ENCODE measurements around the gene ARHGEF28. TPM values are rescaled to one million over a fixed set of nuclear protein-coding genes. Genes with fewer than 3 reads are reported as not detected.

Gene ARHGEF28
- total RNA-seq, 2 experiments from 2014 or later: not detected

DNA sequence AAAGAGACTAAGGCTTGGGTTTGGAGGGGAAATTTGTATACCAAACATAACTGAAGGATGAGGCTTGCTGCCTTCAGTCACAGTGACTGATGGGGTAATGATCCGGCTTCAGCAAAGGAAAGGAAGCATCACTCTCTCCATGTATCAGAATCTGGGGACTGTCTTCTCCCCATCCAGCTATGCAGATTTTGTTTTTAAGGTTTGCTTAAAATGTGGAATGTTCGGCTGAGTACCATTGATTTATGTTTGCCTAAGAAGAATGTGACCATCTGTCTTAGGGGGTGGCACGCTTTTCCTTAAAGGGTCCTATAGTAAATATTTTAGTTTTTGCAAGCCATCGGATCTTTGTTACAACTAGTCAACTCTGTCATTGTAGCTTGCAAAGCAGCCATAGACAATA lies 291.9 kb downstream of the ARHGEF28 start:
- DNase-seq: no peak
- Mint-ChIP-seq H3K27ac (no peak overlapping the region), H3K9me3 (ENCODE audit: low read depth) (no peaks in the 10 kb centered on the region), H3K4me3 (no peak overlapping the region), H3K36me3 (no peaks in the 10 kb centered on the region), H3K27me3 (peaks cover 38% of the 10 kb centered on the region), H3K4me1 (peaks cover 8% of the 10 kb centered on the region)
- ATAC-seq: no peak
- CTCF ChIA-PET: no interaction called here

DNA sequence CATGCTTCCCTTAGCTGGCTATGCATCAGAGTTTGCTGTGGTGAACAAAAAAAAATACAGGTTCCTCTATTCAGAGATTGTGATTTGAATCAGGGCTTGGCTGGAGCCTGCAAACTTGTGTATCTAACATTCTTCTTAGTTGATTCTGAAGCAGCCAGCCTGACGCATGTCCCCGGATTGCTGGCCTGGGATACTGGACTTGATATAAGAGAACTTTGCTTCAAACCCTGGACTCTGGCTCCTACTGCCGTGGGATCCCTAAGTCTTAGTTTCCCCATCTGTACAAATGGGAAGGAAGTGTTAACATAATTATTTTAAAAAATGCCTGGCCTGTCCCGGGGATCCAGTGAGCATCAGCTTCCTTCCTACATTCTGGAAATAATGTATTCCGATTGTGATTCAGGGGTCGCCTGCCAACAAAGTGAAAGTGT lies 292.8 kb downstream of the ARHGEF28 start:
- H3K27ac Mint-ChIP-seq: no peak overlapping the region
- no peak overlapping the region for H3K4me3 Mint-ChIP-seq
- no peaks in the 10 kb centered on the region for H3K36me3 Mint-ChIP-seq
- no peaks in the 10 kb centered on the region for H3K9me3 Mint-ChIP-seq (ENCODE audit: low read depth)
- ATAC-seq: no peak
- DNase-seq: no peak
- no peaks in the 10 kb centered on the region for H3K4me1 Mint-ChIP-seq
- CTCF ChIA-PET: interaction anchor here (1.1 kb wide), 1 partner anchor 32 kb away, joined by 3 read pairs; no protein-coding TSS in a partner anchor
- H3K27me3 Mint-ChIP-seq: peaks cover 40% of the 10 kb centered on the region

GRCh38 chr5:73921741-73922140 lies 295.7 kb downstream of the ARHGEF28 start:
- Mint-ChIP-seq H3K4me3 (no peak overlapping the region), H3K9me3 (ENCODE audit: low read depth) (no peaks in the 10 kb centered on the region), H3K36me3 (no peaks in the 10 kb centered on the region), H3K4me1 (no peaks in the 10 kb centered on the region), H3K27ac (no peak overlapping the region), H3K27me3 (peaks cover 46% of the 10 kb centered on the region)
- DNase-seq (no peak), ATAC-seq (no peak)
- CTCF ChIA-PET: no interaction called here

DNA sequence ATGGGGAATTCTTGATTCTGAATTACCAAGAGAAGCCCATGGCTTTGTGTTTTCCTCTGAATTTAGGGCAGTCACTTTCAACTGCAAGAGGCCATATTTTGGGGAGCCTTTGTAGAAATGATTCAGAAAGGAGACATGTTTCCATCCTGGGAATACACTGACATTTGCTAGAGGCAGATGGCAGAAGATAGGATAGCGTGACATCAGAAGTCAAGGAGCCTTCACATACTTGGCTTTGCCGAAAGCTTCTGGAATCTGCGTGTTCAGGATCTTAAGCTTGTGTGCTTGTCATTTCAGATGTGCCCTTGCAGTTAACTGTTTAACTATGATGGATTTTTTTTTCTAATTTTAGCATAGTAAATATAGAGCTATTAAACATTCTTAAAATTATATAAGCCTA lies 296.2 kb downstream of the ARHGEF28 start:
- Mint-ChIP-seq H3K4me3 (no peak overlapping the region), H3K27me3 (peaks cover 46% of the 10 kb centered on the region), H3K36me3 (no peaks in the 10 kb centered on the region), H3K9me3 (ENCODE audit: low read depth) (no peaks in the 10 kb centered on the region), H3K27ac (no peak overlapping the region), H3K4me1 (no peaks in the 10 kb centered on the region)
- CTCF ChIA-PET: no interaction called here
- ATAC-seq (no peak), DNase-seq (no peak)

DNA sequence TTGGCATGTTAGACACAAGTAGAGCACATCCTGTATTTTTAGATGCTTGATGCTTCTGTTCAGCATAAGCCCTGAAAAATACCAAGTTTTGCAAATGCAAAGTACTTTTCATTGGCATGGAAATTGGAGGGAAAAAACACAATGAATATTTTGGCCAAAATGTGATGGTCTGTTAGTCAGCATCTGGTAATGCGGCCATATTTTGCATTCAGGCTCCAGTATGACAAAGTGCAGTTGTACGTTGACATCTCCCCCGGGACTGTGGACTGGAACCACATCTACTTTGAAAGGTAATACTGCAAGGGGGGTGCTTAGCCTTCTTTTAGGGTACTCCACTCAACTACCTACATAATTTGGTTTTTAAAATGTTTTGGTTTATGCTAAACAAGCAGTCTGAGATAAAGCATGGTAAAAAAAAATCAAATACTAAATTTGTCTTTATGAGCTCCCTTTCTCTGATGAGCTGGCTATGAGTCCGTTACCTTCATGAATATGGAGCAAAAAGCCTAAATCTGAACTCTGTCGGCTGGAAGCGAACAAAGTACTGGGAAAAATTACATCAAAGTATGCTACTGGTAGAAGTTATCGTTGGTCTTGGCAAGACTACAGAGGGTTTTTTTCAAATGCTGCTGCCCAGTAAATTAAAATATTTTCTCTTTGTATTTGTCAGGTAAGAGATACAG lies 297.0 kb downstream of the ARHGEF28 start:
- no peaks in the 10 kb centered on the region for H3K9me3 Mint-ChIP-seq (ENCODE audit: low read depth)
- H3K4me3 Mint-ChIP-seq: no peak overlapping the region
- ATAC-seq: no peak

GRCh38 chr5:73928476-73929070 lies 302.6 kb downstream of the ARHGEF28 start:
- Mint-ChIP-seq H3K27me3 (peaks cover 31% of the 10 kb centered on the region), H3K4me1 (no peaks in the 10 kb centered on the region), H3K27ac (no peak overlapping the region), H3K36me3 (no peaks in the 10 kb centered on the region), H3K4me3 (no peak overlapping the region), H3K9me3 (ENCODE audit: low read depth) (no peaks in the 10 kb centered on the region)
- no peak for ATAC-seq
- CTCF ChIA-PET: interaction anchor here (1.3 kb wide), 1 partner anchor 27 kb away, joined by 4 read pairs; no protein-coding TSS in a partner anchor
- no peak for DNase-seq

More for the DNA sequence above, 297.0 kb downstream of the ARHGEF28 start:
- no peak for DNase-seq
- H3K27ac Mint-ChIP-seq: no peak overlapping the region
- H3K4me1 Mint-ChIP-seq: no peaks in the 10 kb centered on the region
- H3K27me3 Mint-ChIP-seq: peaks cover 46% of the 10 kb centered on the region
- CTCF ChIA-PET: no interaction called here
- H3K36me3 Mint-ChIP-seq: no peaks in the 10 kb centered on the region

DNA sequence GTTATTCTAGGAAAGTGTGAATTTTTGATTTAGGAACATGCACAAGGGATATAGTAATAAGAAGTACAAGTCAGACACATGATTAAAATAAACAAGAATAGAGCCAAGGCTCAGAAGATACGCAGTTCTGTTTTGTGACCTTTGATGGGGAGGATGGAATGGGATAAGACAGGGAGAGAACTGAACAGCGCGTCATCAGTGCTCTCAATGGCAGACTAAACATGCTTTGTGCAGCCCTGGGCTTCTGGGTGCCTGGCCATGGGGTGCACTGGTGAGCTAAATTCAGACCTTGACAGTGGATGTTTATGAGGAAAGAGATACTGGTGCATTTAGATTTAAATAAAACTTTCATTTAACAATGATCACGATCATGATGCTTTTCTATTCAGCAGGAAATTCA lies 309.7 kb downstream of the ARHGEF28 start:
- H3K9me3 Mint-ChIP-seq (ENCODE audit: low read depth): no peaks in the 10 kb centered on the region
- no peak overlapping the region for H3K4me3 Mint-ChIP-seq
- ATAC-seq: no peak
- no peaks in the 10 kb centered on the region for H3K4me1 Mint-ChIP-seq
- no peaks in the 10 kb centered on the region for H3K36me3 Mint-ChIP-seq
- DNase-seq: no peak
- H3K27me3 Mint-ChIP-seq: peaks cover 36% of the 10 kb centered on the region
- CTCF ChIA-PET: no interaction called here
- H3K27ac Mint-ChIP-seq: no peak overlapping the region

- ATAC-seq (no peak), DNase-seq (no peak)
- Mint-ChIP-seq H3K4me1 (no peaks in the 10 kb centered on the region), H3K4me3 (no peak overlapping the region), H3K27me3 (peaks cover 32% of the 10 kb centered on the region), H3K9me3 (ENCODE audit: low read depth) (no peaks in the 10 kb centered on the region), H3K27ac (no peak overlapping the region), H3K36me3 (no peaks in the 10 kb centered on the region)
- CTCF ChIA-PET: no interaction called here
Observed at GRCh38 chr5:73938280-73938937, 312.4 kb downstream of the ARHGEF28 start.

DNA sequence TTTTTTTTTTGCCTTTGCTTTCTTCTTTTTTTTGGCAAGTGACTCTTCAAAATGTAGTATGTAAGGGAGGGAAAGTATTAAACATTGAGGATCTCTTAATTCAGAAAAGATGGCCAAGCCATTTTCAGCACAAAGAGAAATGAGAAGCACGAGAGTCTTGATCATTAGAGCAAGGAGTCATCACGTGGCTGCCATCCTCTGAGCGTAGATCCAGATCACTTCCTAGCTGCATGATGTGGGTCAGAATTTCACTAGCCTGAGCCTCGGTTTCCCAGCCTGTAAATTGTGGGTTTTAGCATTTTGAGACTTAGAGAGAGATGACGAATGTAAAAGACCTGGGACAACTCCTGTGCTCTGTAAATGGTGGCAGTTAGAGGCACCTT lies 312.9 kb downstream of the ARHGEF28 start:
- no peak overlapping the region for H3K27ac Mint-ChIP-seq
- H3K27me3 Mint-ChIP-seq: peaks cover 30% of the 10 kb centered on the region
- ATAC-seq (no peak), DNase-seq (no peak)
- H3K4me3 Mint-ChIP-seq: no peak overlapping the region
- no peaks in the 10 kb centered on the region for H3K9me3 Mint-ChIP-seq (ENCODE audit: low read depth)
- H3K36me3 Mint-ChIP-seq: no peaks in the 10 kb centered on the region
- CTCF ChIA-PET: no interaction called here
- H3K4me1 Mint-ChIP-seq: no peaks in the 10 kb centered on the region

DNA sequence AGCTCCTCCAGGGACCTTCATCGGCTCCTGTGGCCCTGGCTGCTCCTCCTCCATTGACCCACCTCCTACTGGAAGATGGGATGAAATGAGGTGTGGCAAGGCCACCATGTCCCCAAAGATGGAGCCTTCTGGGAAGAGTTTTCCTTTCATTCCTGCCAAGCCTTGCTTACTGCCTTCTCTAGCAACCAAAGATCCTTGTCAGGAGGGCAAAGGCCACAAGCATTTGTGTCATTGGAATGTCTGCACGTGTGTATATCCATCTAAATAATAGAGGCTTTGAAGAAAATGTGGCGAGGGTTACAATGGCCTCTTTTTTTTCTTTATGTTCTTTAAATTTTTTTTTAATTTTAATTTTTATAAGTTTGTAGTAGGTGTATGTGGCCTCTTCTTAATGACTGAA lies 313.6 kb downstream of the ARHGEF28 start:
- Mint-ChIP-seq H3K27ac (no peak overlapping the region), H3K4me1 (no peaks in the 10 kb centered on the region)
- CTCF ChIA-PET: no interaction called here

GRCh38 chr5:73940026-73940425 lies 314.0 kb downstream of the ARHGEF28 start:
- no peak for ATAC-seq
- H3K4me3 Mint-ChIP-seq: no peak overlapping the region
- peaks cover 27% of the 10 kb centered on the region for H3K27me3 Mint-ChIP-seq
- no peak for DNase-seq
- no peaks in the 10 kb centered on the region for H3K4me1 Mint-ChIP-seq
- H3K27ac Mint-ChIP-seq: no peak overlapping the region
- CTCF ChIA-PET: no interaction called here
- H3K9me3 Mint-ChIP-seq (ENCODE audit: low read depth): no peaks in the 10 kb centered on the region
- no peaks in the 10 kb centered on the region for H3K36me3 Mint-ChIP-seq

More for the DNA sequence above, 313.6 kb downstream of the ARHGEF28 start:
- no peak for DNase-seq
- peaks cover 27% of the 10 kb centered on the region for H3K27me3 Mint-ChIP-seq
- H3K36me3 Mint-ChIP-seq: no peaks in the 10 kb centered on the region
- H3K9me3 Mint-ChIP-seq (ENCODE audit: low read depth): no peaks in the 10 kb centered on the region
- no peak for ATAC-seq
- H3K4me3 Mint-ChIP-seq: no peak overlapping the region

DNA sequence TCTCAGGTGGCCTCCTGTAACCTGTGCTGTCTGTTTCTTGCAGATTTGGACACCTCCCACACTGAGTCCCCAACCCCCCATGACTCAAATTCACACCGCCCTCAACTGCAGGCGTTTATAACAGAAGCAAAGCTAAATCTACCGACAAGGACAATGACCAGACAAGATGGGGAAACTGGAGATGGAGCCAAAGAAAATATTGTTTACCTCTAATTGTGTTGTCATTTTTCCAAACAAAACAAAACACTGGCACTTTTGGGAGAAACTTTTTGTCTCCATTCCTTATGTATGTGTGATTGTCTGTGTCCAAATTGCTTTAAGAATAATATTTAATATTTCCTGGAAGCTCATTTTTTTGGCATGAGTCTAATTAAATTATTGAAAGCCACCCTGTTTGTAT lies 314.8 kb downstream of the ARHGEF28 start:
- CTCF ChIA-PET: no interaction called here
- no peak for DNase-seq
- no peak for ATAC-seq
- Mint-ChIP-seq H3K36me3 (no peaks in the 10 kb centered on the region), H3K4me1 (no peaks in the 10 kb centered on the region), H3K9me3 (ENCODE audit: low read depth) (no peaks in the 10 kb centered on the region), H3K4me3 (no peak overlapping the region), H3K27me3 (peaks cover 24% of the 10 kb centered on the region), H3K27ac (no peak overlapping the region)

DNA sequence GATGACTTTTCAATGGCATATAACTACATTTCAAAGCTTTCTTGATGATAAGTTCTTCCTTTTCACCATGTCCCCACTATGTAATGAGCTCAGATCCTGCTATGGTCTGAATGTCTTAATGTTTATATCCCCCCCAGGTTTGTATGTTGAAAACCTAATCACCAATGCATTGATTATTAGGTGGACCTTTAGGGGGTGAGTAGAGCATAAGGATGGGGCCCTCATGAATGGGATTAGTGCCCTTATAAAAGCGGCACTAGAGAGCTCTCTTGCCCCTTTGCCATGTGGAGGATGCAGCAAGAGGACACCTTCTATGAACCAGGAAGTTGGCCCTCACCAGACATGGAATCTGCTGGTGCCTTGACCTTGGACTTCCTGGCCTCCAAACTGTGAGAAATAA lies 316.8 kb downstream of the ARHGEF28 start:
- Mint-ChIP-seq H3K27ac (no peak overlapping the region), H3K4me1 (no peaks in the 10 kb centered on the region), H3K9me3 (ENCODE audit: low read depth) (no peaks in the 10 kb centered on the region), H3K4me3 (no peak overlapping the region), H3K36me3 (no peaks in the 10 kb centered on the region), H3K27me3 (peaks cover 19% of the 10 kb centered on the region)
- DNase-seq: no peak
- CTCF ChIA-PET: interaction anchor here (0.9 kb wide), 1 partner anchor 699 kb away, joined by 3 read pairs; no protein-coding TSS in a partner anchor
- no peak for ATAC-seq

GRCh38 chr5:73943397-73943796 lies 317.4 kb downstream of the ARHGEF28 start:
- CTCF ChIA-PET: interaction anchor here (0.9 kb wide), 1 partner anchor 698 kb away, joined by 3 read pairs; no protein-coding TSS in a partner anchor
- no peak for DNase-seq
- Mint-ChIP-seq H3K27me3 (peaks cover 18% of the 10 kb centered on the region), H3K9me3 (ENCODE audit: low read depth) (no peaks in the 10 kb centered on the region), H3K36me3 (no peaks in the 10 kb centered on the region), H3K4me1 (no peaks in the 10 kb centered on the region), H3K4me3 (no peak overlapping the region), H3K27ac (no peak overlapping the region)
- ATAC-seq: no peak

All from activated CD8-positive, alpha-beta memory T cell treated with anti-CD3 and anti-CD28 coated beads, Interleukin-2, amount 10 ng/mL, durations not matched to agents 7 days and 5 days (primary cell).